K562 (cell line): Measurements from ENCODE around the gene ITGAL. TPM values are rescaled to one million over a fixed set of nuclear protein-coding genes. Genes with fewer than 3 reads are reported as not detected.
A peak's percentile ranks its signal among the peaks of the same experiment; 100 is the strongest.

Experiments
- CCAR2 ChIP-seq: fragments of 200-400 bp; formaldehyde crosslinking; IDR thresholded peaks from 2 replicates; pipeline ENCODE4 v1.6.1; 2017; ENCODE audit warnings: mild to moderate bottlenecking, low read depth, low read length
- CHD1 ChIP-seq: fragments of 200-600 bp; sonication (generic); IDR thresholded peaks from one replicate; pipeline ENCODE4 v1.6.1; 2012; ENCODE audit warnings: mild to moderate bottlenecking, moderate library complexity, low read length, inconsistent platforms
- RFX5 ChIP-seq: IDR thresholded peaks from 2 replicates; pipeline ENCODE4 v1.6.1; 2011; ENCODE audit warnings: low read depth, mild to moderate bottlenecking, improper control_type of control experiment, low read length
- SRF ChIP-seq, 2 experiments: fragments of 250-450, 450-650 bp in 1 of 2; sonication (Bioruptor Pico) in 1 of 2; sonication (generic) in 1 of 2; formaldehyde crosslinking; IDR thresholded peaks; 2 replicates each; pipeline versions ENCODE4 v1.5.0 to v1.5.1; 2020 to 2022; ENCODE audit warnings: mild to moderate bottlenecking in 1 of 2, missing genetic modification reagents in 1 of 2
- ZNF347 ChIP-seq: fragments of 450-650 bp; formaldehyde crosslinking; IDR thresholded peaks from 2 replicates; pipeline ENCODE4 v1.4.0; 2020; ENCODE audit warnings: low read depth, mild to moderate bottlenecking, moderate library complexity
- ZNF668 ChIP-seq: fragments of 250-450 bp; sonication (Bioruptor Pico); IDR thresholded peaks from 2 replicates; pipeline ENCODE4 v1.8.0; 2022; ENCODE audit warnings: mild to moderate bottlenecking, inconsistent platforms
- ZZZ3 ChIP-seq: fragments of 450-650 bp; IDR thresholded peaks from 2 replicates; pipeline ENCODE4 v1.6.1; 2016; ENCODE audit warnings: antibody characterized with exemption, mild to moderate bottlenecking, moderate library complexity
- polyA plus RNA-seq, 8 experiments: library from polyadenylated mRNA; depleted of rRNA in 4 of 8; stranded (reverse) in 5 of 8; unstranded in 3 of 8; fragments of >200 nt; fragmentation: Nextera tagmentation in 2 of 8; fragmentation: Illumina TruSeq in 1 of 8; extraction: Ambion mirVana in 2 of 8; extraction: Trizol in 1 of 8; gene quantifications; 2 replicates each; pipeline versions ENCODE4 v1.2.1 to v1.2.3, GENCODE V29; 2011 to 2014; ENCODE audit warnings: inconsistent platforms in 1 of 8, missing spikeins in 1 of 8
- total RNA-seq, 7 experiments: library from RNA; depleted of rRNA in 6 of 7; stranded (reverse); fragments of >200 nt in 6 of 7; fragmentation: Illumina TruSeq in 2 of 7; extraction: Trizol in 2 of 7; gene quantifications; 2 replicates each; pipeline versions ENCODE4 v1.2.1 to v1.2.3, GENCODE V29; 2011 to 2021; ENCODE audit warnings: low replicate concordance in 1 of 7
- TF ChIP-seq, protein P1 (sequence below): sonication (generic); formaldehyde crosslinking; IDR thresholded peaks from 2 replicates; pipeline ENCODE4 v1.8.0; 2022; ENCODE audit warnings: mild to moderate bottlenecking, missing genetic modification reagents
- TF ChIP-seq, protein P2 (sequence below): sonication (generic); formaldehyde crosslinking; IDR thresholded peaks from 2 replicates; pipeline ENCODE4 v1.8.0; 2023; ENCODE audit warnings: mild to moderate bottlenecking, missing genetic modification reagents
- TF ChIP-seq, protein P3 (sequence below), 2 experiments: IDR thresholded peaks; 2 replicates each; pipeline ENCODE4 v1.6.1; 2011; ENCODE audit warnings: borderline replicate concordance in 1 of 2, control low read depth in 1 of 2, low read depth in 1 of 2, low read length in 1 of 2, mild to moderate bottlenecking in 1 of 2, mixed read lengths in 1 of 2, moderate library complexity in 1 of 2; ENCODE audit not compliant: insufficient read depth in 1 of 2, insufficient read length in 1 of 2, poor library complexity in 1 of 2, severe bottlenecking in 1 of 2; ENCODE audit errors: extremely low read depth in 1 of 2

The ITGAL gene
- total and polyA plus RNA-seq, 9 of the 15 experiments (the other 6 are each of a cell fraction or from before 2014, with no cell fraction given) = 0.01 to 0.53 TPM; not detected in 7

DNA sequence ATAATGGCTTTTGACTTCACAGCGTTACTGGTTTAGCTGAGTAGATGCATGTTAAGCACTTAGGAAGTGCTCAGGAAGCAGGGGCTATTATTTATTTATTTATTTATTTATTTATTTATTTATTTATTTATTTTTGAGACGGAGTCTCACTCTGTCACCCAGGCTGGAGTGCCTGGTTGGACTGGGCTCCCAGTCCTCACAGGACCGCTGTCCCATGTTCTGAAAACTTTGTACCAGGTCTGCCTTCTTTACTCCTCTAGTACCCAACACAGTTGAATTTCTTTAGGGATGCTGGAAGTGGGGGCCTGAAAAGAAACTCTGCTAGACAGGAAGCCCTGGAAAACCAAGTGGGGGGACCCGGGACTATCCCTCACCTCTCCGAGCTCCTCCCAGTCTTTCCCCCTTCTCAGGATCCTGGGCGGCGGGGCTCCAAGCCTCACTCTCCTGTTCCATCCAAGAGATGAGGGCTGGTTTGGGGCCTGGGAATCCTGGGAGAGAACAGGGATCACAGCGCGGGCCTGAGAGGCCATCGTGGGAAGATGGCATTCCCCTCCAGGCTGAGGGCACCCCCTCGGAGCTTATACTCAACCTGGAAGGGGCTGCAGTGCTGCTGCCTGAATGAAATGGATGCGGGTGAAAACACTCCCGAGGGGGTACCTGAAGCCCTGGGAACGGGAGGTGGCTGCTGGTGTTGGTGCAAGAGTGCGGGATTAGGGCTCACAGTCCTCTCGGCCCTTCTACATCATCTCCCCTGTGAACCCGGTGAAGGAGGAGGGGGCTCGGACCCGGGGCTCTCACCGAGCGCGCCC, 98.3 kb downstream of the ITGAL start (continued):
- TF ChIP-seq, protein P1, sequence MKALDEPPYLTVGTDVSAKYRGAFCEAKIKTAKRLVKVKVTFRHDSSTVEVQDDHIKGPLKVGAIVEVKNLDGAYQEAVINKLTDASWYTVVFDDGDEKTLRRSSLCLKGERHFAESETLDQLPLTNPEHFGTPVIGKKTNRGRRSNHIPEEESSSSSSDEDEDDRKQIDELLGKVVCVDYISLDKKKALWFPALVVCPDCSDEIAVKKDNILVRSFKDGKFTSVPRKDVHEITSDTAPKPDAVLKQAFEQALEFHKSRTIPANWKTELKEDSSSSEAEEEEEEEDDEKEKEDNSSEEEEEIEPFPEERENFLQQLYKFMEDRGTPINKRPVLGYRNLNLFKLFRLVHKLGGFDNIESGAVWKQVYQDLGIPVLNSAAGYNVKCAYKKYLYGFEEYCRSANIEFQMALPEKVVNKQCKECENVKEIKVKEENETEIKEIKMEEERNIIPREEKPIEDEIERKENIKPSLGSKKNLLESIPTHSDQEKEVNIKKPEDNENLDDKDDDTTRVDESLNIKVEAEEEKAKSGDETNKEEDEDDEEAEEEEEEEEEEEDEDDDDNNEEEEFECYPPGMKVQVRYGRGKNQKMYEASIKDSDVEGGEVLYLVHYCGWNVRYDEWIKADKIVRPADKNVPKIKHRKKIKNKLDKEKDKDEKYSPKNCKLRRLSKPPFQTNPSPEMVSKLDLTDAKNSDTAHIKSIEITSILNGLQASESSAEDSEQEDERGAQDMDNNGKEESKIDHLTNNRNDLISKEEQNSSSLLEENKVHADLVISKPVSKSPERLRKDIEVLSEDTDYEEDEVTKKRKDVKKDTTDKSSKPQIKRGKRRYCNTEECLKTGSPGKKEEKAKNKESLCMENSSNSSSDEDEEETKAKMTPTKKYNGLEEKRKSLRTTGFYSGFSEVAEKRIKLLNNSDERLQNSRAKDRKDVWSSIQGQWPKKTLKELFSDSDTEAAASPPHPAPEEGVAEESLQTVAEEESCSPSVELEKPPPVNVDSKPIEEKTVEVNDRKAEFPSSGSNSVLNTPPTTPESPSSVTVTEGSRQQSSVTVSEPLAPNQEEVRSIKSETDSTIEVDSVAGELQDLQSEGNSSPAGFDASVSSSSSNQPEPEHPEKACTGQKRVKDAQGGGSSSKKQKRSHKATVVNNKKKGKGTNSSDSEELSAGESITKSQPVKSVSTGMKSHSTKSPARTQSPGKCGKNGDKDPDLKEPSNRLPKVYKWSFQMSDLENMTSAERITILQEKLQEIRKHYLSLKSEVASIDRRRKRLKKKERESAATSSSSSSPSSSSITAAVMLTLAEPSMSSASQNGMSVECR (CRISPR knock-in tag) = 0 out of 2 replicates have a peak, but pooled peaks have one; percentile 17
- TF ChIP-seq CCAR2 (no peak), CHD1 (peak; percentile 65), RFX5 (no peak), ZNF347 (CRISPR knock-in tag) (no peak), ZZZ3 (no peak), ZNF668 (CRISPR knock-in tag) (no peak), SRF (CRISPR knock-in tag; IDR thresholded peaks at IDR 0.05) (0 out of 4 replicates have a peak, but pooled peaks of 1 of the 2 experiments have one; percentile 18)
- TF ChIP-seq, protein P2, sequence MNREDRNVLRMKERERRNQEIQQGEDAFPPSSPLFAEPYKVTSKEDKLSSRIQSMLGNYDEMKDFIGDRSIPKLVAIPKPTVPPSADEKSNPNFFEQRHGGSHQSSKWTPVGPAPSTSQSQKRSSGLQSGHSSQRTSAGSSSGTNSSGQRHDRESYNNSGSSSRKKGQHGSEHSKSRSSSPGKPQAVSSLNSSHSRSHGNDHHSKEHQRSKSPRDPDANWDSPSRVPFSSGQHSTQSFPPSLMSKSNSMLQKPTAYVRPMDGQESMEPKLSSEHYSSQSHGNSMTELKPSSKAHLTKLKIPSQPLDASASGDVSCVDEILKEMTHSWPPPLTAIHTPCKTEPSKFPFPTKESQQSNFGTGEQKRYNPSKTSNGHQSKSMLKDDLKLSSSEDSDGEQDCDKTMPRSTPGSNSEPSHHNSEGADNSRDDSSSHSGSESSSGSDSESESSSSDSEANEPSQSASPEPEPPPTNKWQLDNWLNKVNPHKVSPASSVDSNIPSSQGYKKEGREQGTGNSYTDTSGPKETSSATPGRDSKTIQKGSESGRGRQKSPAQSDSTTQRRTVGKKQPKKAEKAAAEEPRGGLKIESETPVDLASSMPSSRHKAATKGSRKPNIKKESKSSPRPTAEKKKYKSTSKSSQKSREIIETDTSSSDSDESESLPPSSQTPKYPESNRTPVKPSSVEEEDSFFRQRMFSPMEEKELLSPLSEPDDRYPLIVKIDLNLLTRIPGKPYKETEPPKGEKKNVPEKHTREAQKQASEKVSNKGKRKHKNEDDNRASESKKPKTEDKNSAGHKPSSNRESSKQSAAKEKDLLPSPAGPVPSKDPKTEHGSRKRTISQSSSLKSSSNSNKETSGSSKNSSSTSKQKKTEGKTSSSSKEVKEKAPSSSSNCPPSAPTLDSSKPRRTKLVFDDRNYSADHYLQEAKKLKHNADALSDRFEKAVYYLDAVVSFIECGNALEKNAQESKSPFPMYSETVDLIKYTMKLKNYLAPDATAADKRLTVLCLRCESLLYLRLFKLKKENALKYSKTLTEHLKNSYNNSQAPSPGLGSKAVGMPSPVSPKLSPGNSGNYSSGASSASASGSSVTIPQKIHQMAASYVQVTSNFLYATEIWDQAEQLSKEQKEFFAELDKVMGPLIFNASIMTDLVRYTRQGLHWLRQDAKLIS (CRISPR knock-in tag) = 0 out of 2 replicates have a peak, but pooled peaks have one; percentile 6
- TF ChIP-seq, protein P3, sequence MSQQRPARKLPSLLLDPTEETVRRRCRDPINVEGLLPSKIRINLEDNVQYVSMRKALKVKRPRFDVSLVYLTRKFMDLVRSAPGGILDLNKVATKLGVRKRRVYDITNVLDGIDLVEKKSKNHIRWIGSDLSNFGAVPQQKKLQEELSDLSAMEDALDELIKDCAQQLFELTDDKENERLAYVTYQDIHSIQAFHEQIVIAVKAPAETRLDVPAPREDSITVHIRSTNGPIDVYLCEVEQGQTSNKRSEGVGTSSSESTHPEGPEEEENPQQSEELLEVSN (IDR thresholded peaks at IDR 0.05; ENCODE audit: borderline replicate concordance in 1 of 2, extremely low read depth in 1 of 2, insufficient read depth in 1 of 2, insufficient read length in 1 of 2, low read depth in 1 of 2, low read length in 1 of 2, poor library complexity in 1 of 2, severe bottlenecking in 1 of 2) = peak in 1 of 2 experiments; percentile 7
- TF ChIP-seq, all 486 proteins: peak for 12
